Measurements from ENCODE around the gene LIAS. TPM values are rescaled to one million over a fixed set of nuclear protein-coding genes. Genes with fewer than 3 reads are reported as not detected.
A peak's percentile ranks its signal among the peaks of the same experiment; 100 is the strongest.

The LIAS gene
- total and polyA plus RNA-seq, 2 of the 13 experiments (the other 11 are each of a cell fraction or from before 2014, with no cell fraction given): 16.0 to 16.6 TPM

GRCh38 chr4:39527296-39528060, 68.6 kb downstream of the LIAS start, which contains the start of gene UGDH (continued):
- TF ChIP-seq ZBTB38 (CRISPR knock-in tag; IDR thresholded peaks at IDR 0.05) (peak; percentile 92), HMGXB3 (CRISPR knock-in tag; IDR thresholded peaks at IDR 0.05; ENCODE audit: borderline replicate concordance) (peak; percentile 76), NPAS2 (CRISPR knock-in tag; IDR thresholded peaks at IDR 0.05; ENCODE audit: borderline replicate concordance) (no peak), HIC2 (CRISPR knock-in tag; IDR thresholded peaks at IDR 0.05; ENCODE audit: low read depth) (peak; percentile 46; the same call in 1 of the 2 replicates), DNMT3B (CRISPR knock-in tag; conservative IDR thresholded peaks at IDR 0.05) (peak; percentile 70; the same call in 1 of the 2 replicates), MAF1 (CRISPR knock-in tag; IDR thresholded peaks at IDR 0.05; ENCODE audit: borderline replicate concordance) (peak; percentile 76), ELF1 (CRISPR knock-in tag; IDR thresholded peaks at IDR 0.05) (peak; percentile 54; the same call in 1 of the 2 replicates), AFF4 (CRISPR knock-in tag; IDR thresholded peaks at IDR 0.05) (peak; percentile 98; the same call in 1 of the 2 replicates), ZFX (CRISPR knock-in tag; IDR thresholded peaks at IDR 0.05; ENCODE audit: low read depth) (peak; percentile 97), ZNF772 (CRISPR knock-in tag; IDR thresholded peaks at IDR 0.05) (peak; percentile 94), HOXA3 (CRISPR knock-in tag; IDR thresholded peaks at IDR 0.05) (peak; percentile 53), HBP1 (CRISPR knock-in tag; IDR thresholded peaks at IDR 0.05; ENCODE audit: low read depth) (peak; percentile 79), GATAD2A (CRISPR knock-in tag; IDR thresholded peaks at IDR 0.05) (peak; percentile 24), TCF12 (IDR thresholded peaks at IDR 0.05) (no peak), TCF12 (CRISPR knock-in tag; IDR thresholded peaks at IDR 0.05) (peak; percentile 51; the same call in 1 of the 2 replicates), ZNF614 (CRISPR knock-in tag; IDR thresholded peaks at IDR 0.05; ENCODE audit: borderline replicate concordance) (no peak; the same call in 1 of the 2 replicates), GTF3A (CRISPR knock-in tag; conservative IDR thresholded peaks at IDR 0.05) (no peak), ZNF552 (CRISPR knock-in tag; IDR thresholded peaks at IDR 0.05; ENCODE audit: borderline replicate concordance) (peak; percentile 83)

All from HepG2 (cell line).